ENCODE results near the gene SAXO1. TPM values are rescaled to one million over a fixed set of nuclear protein-coding genes. Genes with fewer than 3 reads are reported as not detected.
"Not testable (repeated sequence)": the region's sequence is repeated elsewhere in the genome, so short reads cannot be mapped to it uniquely, and the experiment has no call there.

The SAXO1 gene
- polyA plus RNA-seq, 5 donors, result 0.18 to 0.31 (median 0.22) TPM

DNA sequence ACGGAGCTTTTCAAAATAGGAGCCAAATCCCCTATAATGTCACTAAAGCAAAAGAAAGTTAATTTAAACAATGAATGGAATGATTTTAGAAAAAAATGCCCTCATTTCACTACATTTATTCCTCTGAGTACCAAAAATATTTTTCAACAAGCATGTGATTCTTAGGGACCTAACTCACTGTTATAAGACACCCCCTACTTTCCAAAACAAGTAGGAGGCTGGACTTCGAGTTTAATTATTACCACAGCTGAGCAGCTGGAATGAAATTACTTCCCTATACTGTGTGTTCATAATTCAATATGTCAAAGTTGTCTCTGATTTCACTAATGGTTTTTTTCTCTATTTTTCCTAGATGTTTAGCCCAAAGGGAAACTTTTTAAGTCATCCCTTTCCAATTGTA, 61.6 kb downstream of the SAXO1 start:
- DNase-seq, result no peak

DNA sequence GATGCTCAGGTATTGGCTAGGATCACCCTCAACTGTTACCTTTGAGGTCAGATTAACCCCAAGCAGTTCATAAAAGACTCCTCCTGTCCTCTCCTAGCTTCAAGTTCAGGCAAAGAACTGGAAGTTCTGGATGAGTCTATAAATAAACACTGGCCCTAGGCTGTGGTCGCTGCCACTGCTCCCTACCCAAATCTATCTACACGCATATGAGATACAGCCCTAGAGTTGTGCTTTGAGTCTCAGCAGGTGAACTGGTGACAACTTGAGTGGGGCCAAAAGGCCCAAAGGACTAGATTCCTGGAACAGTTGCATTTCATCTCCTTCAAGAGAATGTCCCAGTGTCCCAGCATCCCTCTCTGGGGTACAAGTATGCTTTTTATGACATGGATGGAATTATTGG, 62.6 kb downstream of the SAXO1 start:
- no peak for DNase-seq

DNA sequence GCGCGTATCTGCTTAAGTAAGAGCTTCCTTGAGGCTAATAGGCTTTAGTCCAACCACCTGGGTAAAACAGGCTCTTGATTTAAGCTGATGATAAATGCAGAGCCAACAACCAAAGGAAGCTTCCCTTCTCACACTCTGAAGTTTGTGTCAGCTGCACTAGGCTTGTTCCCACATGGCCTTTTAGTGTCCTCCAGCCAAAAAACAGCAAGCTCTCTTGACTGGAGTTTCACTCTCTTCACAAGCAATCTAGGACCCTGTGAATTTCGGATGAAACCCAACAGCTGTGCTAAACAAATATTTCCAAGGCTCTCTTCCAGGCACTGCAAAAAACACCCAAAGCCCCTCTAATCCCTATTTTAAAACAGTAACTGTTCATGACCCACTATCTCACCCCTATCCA, 63.9 kb downstream of the SAXO1 start:
- DNase-seq, result peak; percentile 44 to 52

DNA sequence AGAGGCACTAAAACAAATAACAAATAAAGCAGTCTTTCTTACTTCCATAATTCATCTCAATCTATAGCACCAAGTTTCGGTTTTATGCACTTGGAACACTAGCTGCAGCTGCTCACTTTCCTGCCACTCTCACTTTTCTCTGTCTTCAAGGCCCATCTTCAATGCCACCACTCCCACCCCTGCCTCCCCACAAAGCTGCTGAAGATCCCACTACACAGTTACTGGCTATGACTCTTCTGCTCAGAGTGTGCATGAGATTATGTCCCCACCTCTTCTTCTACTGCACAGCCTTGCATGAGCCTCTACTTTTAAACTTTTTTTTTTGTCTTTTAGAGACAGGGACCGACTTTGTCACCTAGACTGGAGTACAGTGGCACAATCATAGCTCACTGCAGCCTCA, 77.4 kb downstream of the SAXO1 start:
- no peak for DNase-seq

DNA sequence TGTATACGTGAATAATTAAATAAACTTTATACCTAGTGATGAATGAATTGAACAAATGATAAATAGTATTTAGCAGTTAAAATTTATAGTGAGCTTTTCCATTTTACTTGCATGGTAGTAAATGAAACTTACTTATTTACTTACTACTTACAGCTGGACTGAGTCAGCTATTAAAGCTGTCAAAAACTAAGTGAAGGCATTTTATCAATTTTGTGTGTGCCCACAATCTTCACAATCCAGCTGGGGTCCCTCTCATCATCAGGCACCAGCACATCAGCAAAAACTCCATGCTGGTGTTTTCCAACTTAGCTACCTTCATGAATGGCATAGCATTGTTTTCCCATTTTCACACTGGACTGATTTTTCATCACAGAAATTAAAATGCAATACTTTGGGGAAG, 81.1 kb downstream of the SAXO1 start:
- DNase-seq, result no peak

DNA sequence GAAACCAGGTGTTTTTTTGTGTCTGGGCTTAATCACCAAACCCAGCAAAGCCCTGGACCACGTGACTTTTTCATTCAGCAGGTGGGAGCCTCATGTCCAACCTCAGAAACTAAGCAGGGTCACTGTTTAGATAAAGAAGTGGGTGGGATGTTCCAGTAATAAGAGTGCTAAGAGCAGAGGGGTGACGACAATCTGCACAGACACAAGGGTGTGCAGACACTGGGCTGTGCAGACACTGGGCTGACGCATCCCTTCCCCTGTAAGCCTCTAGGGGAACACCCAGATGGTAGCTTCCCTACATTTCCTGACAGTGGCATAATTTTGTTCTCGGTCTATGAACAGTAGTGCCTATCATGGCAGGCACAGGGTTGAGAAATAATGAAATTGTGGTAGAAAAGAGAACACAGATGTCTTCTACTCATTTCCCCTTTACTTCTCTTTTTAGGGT, 85.1 kb downstream of the SAXO1 start:
- DNase-seq, result no peak

DNA sequence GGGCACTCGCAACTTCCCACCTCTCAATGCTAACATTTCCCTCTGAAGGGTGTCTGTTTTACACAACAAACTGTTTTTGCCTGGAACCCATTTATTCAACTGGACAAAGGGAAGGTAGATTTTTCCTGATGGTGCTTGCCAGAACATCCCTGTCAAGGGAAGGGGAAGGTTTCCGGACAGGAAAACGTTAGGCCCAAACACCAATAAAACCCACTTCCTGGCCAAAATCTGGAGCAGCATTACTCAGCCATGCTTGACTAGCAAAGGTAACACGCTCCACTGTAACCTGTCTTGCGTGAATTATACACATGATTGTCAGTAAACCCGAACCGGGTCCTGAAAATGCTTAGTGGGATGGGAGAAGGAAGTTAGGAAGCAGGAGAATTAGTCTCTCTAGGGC, 90.2 kb downstream of the SAXO1 start:
- DNase-seq, result no peak

DNA sequence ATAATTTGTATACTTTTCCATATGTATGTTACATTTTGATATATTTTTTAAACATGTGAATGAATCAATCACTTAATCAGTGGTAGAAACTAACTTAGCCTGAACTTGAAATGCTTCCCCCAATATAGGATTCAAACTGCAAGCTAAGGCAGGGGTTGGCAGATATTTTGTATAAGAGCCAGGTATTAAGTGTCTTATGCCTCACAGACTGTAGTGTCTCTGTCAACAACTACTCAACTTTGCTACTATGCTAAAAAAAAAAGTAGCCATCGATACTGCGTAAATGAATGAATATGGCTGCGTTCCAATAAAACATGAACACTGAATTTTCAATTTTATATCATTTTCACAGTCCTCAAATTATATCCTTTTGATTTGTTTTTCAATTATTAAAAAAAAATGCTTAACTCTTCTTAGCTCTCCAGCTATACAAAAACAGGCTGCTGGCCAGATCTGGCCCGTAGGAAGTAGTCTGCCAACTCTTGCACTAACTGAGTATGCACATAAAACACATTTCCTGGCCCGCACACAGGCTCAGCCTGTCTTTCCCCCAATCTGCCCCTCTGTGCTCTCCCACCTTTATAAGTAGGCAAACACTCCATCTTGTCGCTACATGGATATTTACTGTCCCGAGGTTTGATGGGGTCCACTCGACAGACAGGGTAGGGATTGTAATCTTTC, 91.8 kb downstream of the SAXO1 start:
- DNase-seq, result peak; percentile 29 to 49

DNA sequence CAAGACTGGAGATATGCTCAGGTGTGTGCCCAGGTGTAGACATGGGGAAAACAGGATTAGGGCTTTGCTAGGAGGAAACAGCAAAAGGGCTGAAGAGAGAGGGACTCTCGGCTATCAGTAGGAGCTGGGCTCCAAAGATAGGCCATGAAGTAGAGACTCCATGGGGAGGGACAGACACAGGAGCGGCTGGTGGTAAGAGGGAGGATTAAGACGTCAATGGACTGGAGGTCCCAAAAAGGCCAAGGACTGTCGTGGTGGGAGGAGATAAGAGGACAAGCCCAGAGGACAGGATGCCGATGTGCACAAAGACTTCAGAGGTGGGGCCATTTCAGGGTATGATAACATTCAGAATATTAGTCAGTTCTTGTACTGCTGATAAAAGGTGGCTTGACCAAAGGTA, 93.1 kb downstream of the SAXO1 start:
- DNase-seq, result no peak

DNA sequence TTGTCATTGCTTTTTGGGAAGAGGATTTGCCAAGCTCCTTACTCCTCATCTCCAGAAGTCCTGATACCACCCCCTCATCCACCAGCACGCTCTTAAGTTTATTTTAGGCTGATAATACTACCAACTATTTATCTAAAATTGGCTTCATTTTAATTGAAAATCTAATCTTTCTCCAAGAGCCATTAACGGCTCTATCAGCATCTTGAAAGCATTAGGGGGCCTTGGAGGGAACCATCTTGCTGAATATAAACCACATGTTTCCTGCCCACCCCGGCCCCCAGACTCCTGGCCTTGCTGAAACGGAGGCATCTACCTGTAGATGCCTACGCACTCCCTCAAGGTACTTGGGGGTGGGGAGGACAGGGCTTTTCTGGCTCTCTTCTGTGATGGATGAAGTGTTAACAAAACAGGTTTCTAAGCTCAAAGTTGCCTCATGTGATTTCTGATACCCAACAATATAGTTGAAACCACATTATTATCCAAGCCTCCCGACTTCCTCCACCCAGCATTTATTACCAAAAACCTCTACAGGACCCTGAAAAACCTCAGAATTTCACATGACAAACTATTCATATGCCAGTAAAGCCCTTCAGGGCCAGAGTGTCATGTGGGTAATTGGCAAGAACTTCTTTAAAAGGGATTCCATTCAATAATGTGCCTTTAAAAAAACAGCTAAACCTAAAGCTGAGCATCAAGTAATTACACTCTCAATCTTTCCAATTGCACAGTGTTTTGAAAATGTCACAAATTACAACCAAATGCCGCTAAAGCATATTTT, 96.7 kb downstream of the SAXO1 start:
- DNase-seq, result no peak

DNA sequence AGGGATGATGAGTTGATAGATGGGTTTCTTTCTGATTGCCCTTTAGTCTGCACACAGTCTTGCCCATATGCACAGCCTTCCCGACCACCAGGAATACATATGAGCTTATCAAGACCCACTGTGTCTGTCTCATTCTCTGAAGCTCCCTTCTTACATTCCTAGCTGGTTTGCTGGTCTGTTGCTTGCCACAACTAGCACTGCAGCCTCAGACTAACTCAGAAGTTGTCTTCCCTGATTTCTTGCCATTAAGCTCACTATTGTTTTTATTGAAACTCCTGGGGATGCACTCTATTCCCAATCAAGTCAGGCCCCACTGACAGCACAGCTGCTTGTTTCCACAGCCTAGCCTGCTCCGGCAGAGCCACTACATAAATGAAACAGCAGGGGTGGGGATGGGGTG, 97.5 kb downstream of the SAXO1 start:
- no peak for DNase-seq

DNA sequence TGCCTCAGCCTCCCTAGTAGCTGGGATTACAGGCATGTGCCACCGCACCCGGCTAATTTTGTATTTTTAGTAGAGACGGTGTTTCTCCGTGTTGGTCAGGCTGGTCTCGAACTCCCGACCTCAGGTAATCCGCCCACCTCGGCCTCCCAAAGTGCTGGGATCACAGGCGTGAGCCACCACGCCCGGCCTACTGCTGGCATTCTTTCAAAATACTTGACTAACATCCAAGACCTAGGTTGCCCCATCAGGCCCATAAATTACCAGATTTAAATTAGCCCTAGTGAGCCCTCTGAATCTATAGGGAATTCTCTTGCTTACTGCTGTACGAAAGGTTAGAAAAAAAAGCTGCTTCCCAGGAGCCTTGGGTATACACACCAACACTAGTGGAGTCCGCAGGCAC, 102.4 kb downstream of the SAXO1 start:
- DNase-seq, result not testable (repeated sequence)

DNA sequence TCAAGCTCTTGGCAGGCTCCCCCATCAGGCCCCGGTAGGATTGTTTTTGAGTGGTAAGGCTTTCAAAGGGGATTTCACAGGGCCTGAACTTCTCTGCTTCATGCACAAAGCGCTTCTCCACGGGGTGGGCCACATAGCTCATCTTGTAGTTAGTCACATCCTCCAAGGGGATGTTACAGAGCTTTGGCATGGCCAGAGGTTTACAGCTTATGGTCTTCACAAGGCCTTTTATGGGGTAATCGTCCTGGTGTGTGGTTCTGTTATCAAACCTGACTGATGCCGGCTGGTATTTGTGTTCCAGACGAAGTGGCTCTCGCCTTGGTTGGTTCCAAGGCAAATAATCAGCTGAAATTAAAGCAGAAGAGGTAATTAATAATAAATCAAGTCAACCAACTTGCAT, 104.3 kb downstream of the SAXO1 start:
- no peak for DNase-seq

DNA sequence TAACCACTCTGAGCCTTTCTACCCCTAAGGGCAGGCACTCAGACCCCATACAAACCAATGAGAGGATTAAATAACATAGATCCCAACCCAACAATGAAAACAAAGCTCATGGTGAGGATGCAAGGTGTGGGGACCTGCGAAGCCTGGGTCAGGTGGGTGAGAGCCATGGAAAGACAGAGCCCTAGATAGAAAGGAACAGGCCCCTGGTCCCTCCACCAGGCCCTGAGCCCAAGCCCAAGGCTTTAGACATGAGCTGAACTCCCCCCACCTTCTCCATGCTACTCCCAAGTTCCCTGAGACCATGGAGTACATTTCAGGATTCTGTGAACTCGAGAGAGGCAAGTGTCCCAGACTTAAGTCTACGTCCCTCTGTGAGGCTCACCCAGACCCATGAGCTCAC, 106.5 kb downstream of the SAXO1 start:
- DNase-seq, result no peak

DNA sequence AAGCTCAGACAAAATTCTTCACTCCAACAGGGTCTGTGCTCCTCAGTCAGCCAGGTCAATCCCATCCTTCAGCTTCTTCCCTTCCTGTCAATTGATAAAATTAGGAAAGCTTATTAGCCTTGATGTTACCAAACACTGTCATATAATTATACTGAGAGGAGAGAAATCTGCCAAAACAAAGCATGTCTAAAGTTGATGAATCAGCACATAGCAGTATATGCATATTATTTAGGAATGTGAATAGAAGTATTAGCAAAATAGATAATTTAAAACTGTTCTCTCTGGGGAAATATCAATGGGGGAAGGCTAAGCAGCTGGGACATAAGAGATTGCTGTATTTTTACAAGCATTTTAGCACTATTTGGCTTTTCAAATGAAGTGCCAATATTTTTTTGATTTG, 107.1 kb downstream of the SAXO1 start:
- no peak for DNase-seq

DNA sequence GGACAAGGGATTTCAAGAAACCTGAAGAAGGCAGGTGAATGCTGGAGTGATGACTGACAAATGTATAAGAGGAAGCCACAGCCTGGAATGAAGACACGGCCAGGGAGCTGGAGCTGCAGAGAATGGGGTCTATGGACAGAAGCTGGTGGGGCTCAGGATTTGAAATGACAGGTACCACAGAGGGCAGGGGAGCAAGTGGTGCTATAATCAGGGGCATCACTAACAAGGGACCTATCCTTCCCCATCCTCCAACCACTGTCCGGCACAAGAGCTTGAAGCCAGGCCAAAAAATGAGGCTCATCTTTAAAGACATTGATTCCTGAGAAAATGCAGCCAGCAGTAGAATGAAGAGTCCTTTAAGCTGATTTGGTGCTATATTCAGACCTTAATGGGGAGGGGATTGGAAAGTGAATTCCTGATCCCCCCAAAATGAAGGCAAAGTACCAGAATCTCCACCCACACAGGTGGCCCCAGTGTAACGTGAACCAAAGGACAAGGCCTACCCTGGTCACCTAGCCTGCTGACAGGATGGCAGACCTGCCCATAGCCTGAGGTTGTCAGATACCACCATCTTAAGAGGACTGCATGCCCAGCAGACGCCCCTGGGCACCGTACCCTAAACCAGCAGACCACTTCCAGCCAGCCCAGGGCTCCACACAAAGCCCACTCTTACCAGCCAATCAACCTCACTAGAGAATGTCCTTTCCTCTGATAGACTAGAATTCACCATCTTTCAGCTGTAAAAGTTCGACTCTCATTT, 109.2 kb downstream of the SAXO1 start:
- DNase-seq, result no peak

DNA sequence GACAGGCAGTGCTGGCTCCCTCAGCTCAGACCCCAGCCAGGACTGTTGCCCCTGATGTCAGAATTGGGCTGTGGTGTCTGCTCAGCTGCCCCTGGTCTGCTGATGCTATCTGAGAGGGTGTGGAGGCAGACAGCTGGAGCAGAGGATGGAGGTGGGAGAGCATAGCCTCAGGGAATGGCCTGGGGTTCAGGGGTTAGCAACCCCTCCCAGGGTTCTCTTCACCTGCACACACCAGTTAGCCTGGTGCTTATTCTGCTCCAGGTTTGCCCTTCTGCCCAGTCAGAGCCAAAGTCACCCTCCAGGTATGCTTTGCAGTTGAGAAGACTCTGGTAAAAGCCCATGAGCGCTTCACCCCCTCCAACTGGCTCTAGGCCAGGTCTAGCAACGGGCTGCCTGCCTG, 109.8 kb downstream of the SAXO1 start:
- no peak for DNase-seq

DNA sequence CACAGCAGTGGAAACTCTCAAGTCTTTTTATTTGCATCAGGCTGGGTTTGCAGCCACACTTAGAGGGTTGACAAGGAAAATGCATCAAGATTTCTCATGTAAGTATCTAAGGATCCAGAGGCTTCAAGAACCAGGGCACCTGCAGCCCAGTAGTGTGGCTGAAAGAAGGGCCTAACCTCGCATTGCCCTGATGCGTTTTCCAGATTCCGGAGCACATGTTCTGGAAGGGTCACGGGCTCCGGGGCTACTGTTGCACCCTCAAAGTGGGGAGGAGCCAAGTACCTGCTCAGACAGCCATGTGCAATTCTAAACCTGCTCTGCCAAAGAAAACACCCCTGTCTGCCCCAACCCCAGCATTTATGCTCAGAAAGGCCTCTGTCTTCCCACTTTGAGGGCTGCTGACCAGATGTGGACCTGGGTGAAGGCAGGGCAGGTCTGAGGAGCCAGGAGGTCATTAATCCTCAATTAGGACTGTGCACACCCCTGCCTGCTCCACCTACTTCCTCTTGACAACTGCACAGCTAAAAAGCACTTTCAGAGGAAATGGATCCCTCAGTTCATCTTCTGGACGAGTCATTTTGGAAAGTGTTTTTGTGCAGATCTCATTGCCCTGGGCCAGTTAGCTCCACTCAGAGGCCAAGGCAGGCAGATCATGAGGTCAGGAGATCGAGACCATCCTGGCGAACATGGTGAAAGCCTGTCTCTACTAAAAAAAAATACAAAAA, 110.7 kb downstream of the SAXO1 start:
- no peak for DNase-seq

DNA sequence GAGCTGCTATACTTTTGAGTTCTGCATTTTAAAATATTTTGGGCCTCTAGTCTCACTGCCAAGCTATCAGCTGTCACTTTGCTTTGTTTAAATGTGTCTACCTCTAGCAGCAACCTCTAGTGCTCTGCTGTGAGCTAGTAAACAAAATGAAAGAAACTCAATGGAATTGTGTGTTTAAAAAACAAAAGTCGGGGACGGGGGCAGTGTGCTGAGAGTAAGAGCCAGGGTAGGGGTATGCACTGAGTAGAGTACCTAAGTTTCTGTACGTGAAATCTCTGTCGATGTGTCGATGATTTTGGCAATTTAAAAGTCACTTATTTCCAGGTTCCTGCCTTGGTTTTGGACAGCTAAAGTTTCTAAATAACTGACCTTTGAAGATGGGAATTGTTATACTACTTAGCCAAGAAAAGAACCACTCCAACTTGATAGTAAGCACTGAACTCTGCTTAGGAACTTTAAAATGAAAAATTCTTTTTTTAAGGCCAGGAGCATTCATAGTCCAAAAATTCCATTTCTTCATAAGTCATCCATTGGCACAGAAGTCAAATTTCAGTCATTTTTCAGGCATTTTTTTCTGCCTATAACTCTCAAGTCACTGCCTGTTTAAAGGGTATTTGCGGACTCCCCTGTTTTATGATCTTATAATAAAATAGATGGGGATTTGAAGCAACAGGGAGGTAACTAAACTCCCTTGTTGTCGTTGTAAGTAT, 111.5 kb downstream of the SAXO1 start:
- no peak for DNase-seq

DNA sequence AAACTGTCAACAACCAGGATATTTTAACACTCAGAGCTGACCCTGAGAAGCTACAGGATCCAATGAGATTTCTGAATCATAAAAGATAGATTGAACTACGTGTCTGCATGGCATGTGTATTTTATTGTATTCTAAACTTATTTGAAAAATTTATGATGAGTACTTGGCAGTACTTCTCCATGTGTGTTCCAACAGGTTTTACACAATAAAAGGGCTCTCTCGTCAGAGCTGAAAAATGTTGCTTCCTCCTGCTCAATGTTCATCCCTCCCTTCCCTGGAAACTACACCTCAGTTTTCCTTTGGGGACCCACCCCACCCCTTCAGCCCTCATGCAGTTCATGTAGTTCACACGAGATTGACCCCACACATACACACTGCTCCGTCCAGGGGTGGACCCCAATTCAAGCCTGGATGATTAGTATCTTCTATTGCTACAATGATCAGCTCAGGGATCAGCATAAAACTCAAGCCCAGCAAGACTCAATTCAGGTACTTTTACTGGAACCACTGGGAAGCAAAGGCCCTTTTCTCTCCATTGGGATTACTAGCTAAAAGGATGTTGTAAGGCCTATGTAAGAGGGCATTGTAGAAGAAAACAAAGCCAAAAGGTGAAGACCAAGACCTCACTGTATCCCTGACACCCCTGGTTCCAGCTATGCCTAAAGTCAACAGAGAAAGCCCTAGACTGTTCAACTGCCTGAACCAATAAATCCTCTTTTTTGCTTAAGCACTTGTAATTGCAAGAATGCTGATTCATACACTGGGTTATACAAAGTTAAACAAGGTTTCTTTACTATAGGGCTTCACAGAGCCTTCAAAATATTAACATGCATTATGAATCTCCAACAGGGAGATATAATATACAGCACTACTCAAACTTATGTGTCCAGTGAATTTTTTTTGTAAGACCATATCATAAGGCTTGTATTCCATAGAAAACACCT, 112.6 kb downstream of the SAXO1 start:
- no peak for DNase-seq

Measured in right lung (tissue), 5 donors.